ENCODE measurements around the gene CINP.

Gene CINP

GRCh38 chr14:102362545-102363181 is at the start of gene CINP, which contains the start of gene TECPR2:
CINP (minus strand) TSS chr14:102362890; CDS start chr14:102362851, 39 bp downstream.
TECPR2 (plus strand) TSS chr14:102362941; CDS start chr14:102376722, 13,781 bp downstream.
- DNase-seq (ENCODE audit: low spot score), result peak; percentile 96
- TF ChIP-seq CTCF (IDR thresholded peaks at IDR 0.05; ENCODE audit: extremely low read depth, insufficient read depth, missing control alignments), result no peak
- in situ Hi-C loops (cut with MboI; ENCODE audit: low pct_unique_long_range_greater_than_20kb, low sequenced_read_pairs, unreplicated experiment), result no loop called here

DNA sequence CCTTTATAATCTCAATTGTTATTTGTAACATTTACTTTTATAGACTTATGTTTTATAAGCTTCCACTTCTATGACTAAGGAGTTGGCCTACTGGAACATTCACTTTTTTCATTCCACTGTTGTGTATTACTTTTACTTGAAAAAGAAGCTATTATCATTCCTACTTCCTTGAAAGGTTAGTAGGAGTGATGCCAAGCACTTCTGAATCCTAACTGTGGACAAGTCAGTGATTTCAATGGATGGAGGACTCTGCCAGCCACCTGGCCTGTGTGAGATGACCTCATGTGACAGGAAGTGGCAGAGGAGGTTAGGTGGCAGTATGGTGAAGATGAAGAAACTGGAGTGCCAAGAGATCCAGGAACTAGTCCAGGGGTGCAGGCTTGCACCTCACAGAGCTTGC is 46.0 kb upstream of the CINP start:
- in situ Hi-C loops (cut with MboI; ENCODE audit: low pct_unique_long_range_greater_than_20kb, low sequenced_read_pairs, unreplicated experiment), result no loop called here
- no peak for DNase-seq (ENCODE audit: low spot score)
- TF ChIP-seq CTCF (IDR thresholded peaks at IDR 0.05; ENCODE audit: extremely low read depth, insufficient read depth, missing control alignments), result no peak

DNA sequence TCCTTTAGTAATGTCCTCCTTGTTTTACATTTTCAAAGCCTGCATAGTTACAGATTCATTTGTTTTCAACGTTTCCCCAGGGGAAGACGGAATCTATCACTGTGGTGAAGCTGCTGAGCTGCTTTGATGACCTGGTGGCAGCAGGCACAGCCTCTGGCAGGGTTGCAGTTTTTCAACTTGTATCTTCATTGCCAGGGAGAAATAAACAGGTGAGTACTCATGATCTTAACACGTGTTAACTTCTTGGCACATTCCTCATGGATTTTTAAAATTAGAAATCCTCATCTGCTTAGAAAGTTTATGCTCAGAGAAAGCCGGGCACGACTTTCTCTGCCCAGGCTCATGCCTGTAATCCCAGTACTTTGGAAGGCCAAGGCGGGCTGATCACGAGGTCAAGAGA is 44.6 kb upstream of the CINP start:
- in situ Hi-C loops (cut with MboI; ENCODE audit: low pct_unique_long_range_greater_than_20kb, low sequenced_read_pairs, unreplicated experiment), result no loop called here
- DNase-seq (ENCODE audit: low spot score), result no peak

DNA sequence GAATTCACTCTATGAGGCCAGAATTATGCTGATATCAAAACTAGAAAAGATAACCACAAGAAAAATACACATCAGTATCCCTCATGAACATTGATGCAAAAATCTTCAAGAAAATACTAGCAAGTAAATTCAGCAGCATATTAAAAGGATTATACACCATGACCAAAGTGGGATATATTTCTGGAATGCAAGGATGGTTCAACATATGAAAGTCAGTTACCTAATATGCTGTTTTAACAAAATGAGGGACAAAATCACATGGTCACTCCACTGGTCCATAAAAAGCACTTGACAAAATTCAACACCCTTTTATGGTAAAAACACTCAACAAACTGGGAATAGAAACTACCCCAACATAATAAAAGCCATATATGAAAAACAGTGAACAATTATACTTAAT is 40.3 kb upstream of the CINP start:
- no peak for DNase-seq (ENCODE audit: low spot score)
- no peak for TF ChIP-seq CTCF (IDR thresholded peaks at IDR 0.05; ENCODE audit: extremely low read depth, insufficient read depth, missing control alignments)
- in situ Hi-C loops (cut with MboI; ENCODE audit: low pct_unique_long_range_greater_than_20kb, low sequenced_read_pairs, unreplicated experiment), result no loop called here

More for the DNA sequence above, 44.6 kb upstream of the CINP start:
- no peak for TF ChIP-seq CTCF (IDR thresholded peaks at IDR 0.05; ENCODE audit: extremely low read depth, insufficient read depth, missing control alignments)

DNA sequence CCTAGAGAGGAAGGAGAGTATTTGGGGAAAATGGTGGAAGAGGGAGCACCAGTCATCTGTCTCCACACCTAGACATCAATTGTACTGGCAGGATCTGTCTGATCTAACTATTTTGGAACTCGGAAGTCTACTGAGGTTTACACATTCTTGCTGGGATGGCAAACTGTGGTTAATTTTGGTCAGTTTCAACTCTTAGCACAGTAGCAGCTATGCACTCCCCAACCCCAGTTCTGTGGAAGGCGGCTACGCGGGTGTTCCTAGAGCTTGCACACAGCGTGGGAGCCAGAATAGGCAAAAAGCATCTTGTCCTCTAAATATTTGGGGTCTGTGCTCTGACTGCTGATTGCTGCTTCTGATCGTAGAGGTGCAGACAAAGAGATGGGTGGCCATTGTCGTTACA is 33.8 kb upstream of the CINP start:
- no peak for DNase-seq (ENCODE audit: low spot score)
- TF ChIP-seq CTCF (IDR thresholded peaks at IDR 0.05; ENCODE audit: extremely low read depth, insufficient read depth, missing control alignments), result no peak
- in situ Hi-C loops (cut with MboI; ENCODE audit: low pct_unique_long_range_greater_than_20kb, low sequenced_read_pairs, unreplicated experiment), result no loop called here

DNA sequence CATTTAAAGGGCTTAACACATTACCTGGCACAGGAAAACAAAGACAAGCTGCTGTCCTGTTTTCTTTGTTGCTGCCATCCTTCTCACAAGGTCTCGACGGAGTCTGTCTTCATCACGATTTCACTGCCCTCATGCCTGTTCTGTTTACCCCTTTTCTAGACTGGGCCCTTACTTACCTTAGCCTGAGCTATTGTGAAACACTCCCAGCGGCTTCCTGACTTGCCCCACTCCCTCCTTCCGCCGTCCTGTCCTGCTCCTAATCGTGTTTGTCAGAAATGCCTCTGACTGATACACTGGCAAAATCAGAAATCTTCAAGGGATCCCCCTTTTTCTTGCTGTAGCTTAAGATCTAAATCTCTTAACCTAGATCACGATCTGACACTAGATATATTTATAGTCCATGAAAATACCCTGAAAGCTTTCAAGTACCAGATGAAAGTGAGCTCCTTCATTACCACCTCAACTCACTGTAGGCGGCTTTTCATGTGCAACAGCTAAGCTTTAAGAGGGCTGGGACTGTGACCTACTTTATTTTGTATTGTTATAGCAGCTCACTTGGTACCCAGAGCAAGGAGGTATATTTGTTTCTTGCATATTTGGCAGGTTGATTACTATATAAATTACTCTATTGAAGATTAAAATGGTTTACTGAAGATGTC is 32.2 kb upstream of the CINP start:
- in situ Hi-C loops (cut with MboI; ENCODE audit: low pct_unique_long_range_greater_than_20kb, low sequenced_read_pairs, unreplicated experiment), result no loop called here
- no peak for DNase-seq (ENCODE audit: low spot score)

More for the DNA sequence above, 32.2 kb upstream of the CINP start:
- TF ChIP-seq CTCF (IDR thresholded peaks at IDR 0.05; ENCODE audit: extremely low read depth, insufficient read depth, missing control alignments), result no peak
